CD4-positive, CD25-positive, alpha-beta regulatory T cell (primary cell): Measurements from ENCODE around the gene NAMPT. TPM values are rescaled to one million over a fixed set of nuclear protein-coding genes. Genes with fewer than 3 reads are reported as not detected.
"Not testable (repeated sequence)": the region's sequence is repeated elsewhere in the genome, so short reads cannot be mapped to it uniquely, and the experiment has no call there.

Experiments used
- ATAC-seq, 2 donors: fragments of 150-1000 bp; cut with Tn5 transposase; one replicate each; pipeline ENCODE4 v1.10.0; 2021; ENCODE audit warnings: low read depth in 2 of 2, moderate number of reproducible peaks in 2 of 2, moderate library complexity in 1 of 2
- DNase-seq, 3 donors: peaks; one replicate each; pipeline versions ENCODE4 v3.0.0 to v3.0.0-alpha.2; 2012 to 2022; ENCODE audit warnings: mixed read lengths in 1 of 3
- H3K27ac ChIP-seq: one replicate; pipeline ENCODE4 v1.7.0; 2013; ENCODE audit warnings: mild to moderate bottlenecking, low read length; ENCODE audit not compliant: insufficient read depth, poor library complexity, severe bottlenecking
- H3K27me3 ChIP-seq: one replicate; pipeline ENCODE4 v1.7.0; 2013; ENCODE audit warnings: low read length; ENCODE audit not compliant: control insufficient read depth, insufficient read depth
- H3K36me3 ChIP-seq: one replicate; pipeline ENCODE4 v1.7.0; 2013; ENCODE audit warnings: mild to moderate bottlenecking, low read length, moderate library complexity; ENCODE audit not compliant: control insufficient read depth, insufficient read depth
- H3K4me1 ChIP-seq: 2 replicates; pipeline ENCODE4 v1.7.0; 2013; ENCODE audit warnings: mild to moderate bottlenecking, low read length; ENCODE audit not compliant: insufficient read depth, control insufficient read depth, poor library complexity, severe bottlenecking
- H3K4me3 ChIP-seq: one replicate; pipeline ENCODE4 v1.7.0; 2013; ENCODE audit warnings: low read depth, mild to moderate bottlenecking, low read length, moderate library complexity
- H3K9me3 ChIP-seq, 2 experiments: 1 replicate in 1 of 2; 2 replicates in 1 of 2; pipeline ENCODE4 v1.7.0; 2013; ENCODE audit warnings: low read length in 2 of 2, mild to moderate bottlenecking in 1 of 2, moderate library complexity in 1 of 2; ENCODE audit not compliant: control insufficient read depth in 2 of 2
- H3K27ac Mint-ChIP-seq, 3 donors: one replicate each; pipeline ENCODE4 v1.8.0; 2020 to 2022; ENCODE audit warnings: mild to moderate bottlenecking in 3 of 3, mixed read lengths in 3 of 3, moderate library complexity in 2 of 3
- H3K27me3 Mint-ChIP-seq: one replicate; pipeline ENCODE4 v1.8.0; 2022; ENCODE audit warnings: mild to moderate bottlenecking, mixed read lengths
- H3K36me3 Mint-ChIP-seq: one replicate; pipeline ENCODE4 v1.8.0; 2020; ENCODE audit warnings: mixed read lengths
- H3K4me1 Mint-ChIP-seq, 4 donors: one replicate each; pipeline ENCODE4 v1.8.0; 2020 to 2022; ENCODE audit warnings: mixed read lengths in 4 of 4, mild to moderate bottlenecking in 1 of 4
- H3K4me3 Mint-ChIP-seq, 4 donors: one replicate each; pipeline ENCODE4 v1.8.0; 2020 to 2022; ENCODE audit warnings: mild to moderate bottlenecking in 4 of 4, mixed read lengths in 4 of 4, moderate library complexity in 3 of 4
- H3K9me3 Mint-ChIP-seq, 7 donors: one replicate each; pipeline ENCODE4 v1.8.0; 2020 to 2022; ENCODE audit warnings: mixed read lengths in 7 of 7, mild to moderate bottlenecking in 3 of 7, moderate library complexity in 2 of 7
- polyA plus RNA-seq, 4 donors: library from polyadenylated mRNA; unstranded; fragments of 300-500 nt; fragmentation: Illumina TruSeq; gene quantifications; one replicate each; pipeline ENCODE4 v1.2.3, GENCODE V29; 2021
- total RNA-seq: library from RNA; stranded (reverse); gene quantifications from one replicate; pipeline ENCODE4 v1.2.3, GENCODE V29; 2022

NAMPT gene
- total and polyA plus RNA-seq, 5 donors from 2014 or later: 23.4 to 453 (median 25.8) TPM

DNA sequence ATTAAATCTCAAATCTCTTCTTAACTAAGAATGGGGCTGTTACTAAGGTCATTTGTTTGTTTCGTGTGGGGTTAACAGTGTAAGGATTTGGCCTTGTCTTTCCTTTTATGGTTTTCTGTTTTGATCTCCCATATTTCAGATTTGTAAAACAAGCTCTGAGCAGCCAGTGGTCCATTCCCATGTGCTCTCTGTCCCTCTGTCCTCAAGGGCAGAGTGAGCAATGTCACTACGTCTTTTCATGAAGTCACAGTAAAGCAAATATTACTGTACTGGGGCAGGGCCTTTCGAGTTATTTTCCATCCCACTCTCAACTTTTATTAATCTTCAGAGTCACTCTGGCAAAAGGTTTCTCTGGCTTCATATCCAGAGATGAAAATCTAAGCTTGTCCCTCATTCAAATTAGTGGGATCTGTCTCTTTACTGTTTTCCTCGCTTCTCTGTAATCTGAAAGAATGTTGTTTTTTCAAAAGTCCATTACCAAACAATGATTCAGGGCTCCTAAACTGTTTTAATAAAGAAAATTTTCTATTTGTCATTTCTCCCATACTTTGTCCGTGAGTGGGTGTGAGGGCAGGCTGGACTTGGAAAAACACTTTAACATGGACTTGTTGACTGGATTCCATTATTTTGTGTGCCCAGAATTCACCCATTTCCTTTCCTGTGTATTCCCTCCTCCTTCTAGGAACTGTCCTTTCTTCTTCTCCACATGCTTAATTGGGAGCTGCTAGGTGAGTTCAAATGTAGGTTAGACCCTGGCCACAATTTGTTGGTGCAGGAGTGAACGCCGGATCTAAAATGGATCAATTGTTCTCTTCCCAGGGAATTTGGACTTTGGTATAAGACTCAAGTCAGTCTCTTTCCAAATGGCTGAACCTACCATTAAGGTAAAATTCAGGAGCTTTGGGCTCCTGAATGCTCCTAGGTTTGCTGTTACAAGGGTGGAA, 42.1 kb upstream of the NAMPT start:
- no peaks in the 10 kb centered on the region for H3K27me3 ChIP-seq
- Mint-ChIP-seq H3K27ac (no peak overlapping the region), H3K4me1 (peaks cover 0 to 2% (median 0%) of the 10 kb centered on the region in 4 donors), H3K36me3 (no peaks in the 10 kb centered on the region), H3K9me3 (peaks cover 0 to 4% (median 0%) of the 10 kb centered on the region in 7 donors), H3K4me3 (no peak overlapping the region), H3K27me3 (peaks cover 3% of the 10 kb centered on the region)
- ATAC-seq (no peak), DNase-seq (no peak)
- no peaks in the 10 kb centered on the region for H3K9me3 ChIP-seq
- H3K4me3 ChIP-seq: no peak overlapping the region
- H3K36me3 ChIP-seq: no peaks in the 10 kb centered on the region
- no peak overlapping the region for H3K27ac ChIP-seq
- H3K4me1 ChIP-seq: no peaks in the 10 kb centered on the region

DNA sequence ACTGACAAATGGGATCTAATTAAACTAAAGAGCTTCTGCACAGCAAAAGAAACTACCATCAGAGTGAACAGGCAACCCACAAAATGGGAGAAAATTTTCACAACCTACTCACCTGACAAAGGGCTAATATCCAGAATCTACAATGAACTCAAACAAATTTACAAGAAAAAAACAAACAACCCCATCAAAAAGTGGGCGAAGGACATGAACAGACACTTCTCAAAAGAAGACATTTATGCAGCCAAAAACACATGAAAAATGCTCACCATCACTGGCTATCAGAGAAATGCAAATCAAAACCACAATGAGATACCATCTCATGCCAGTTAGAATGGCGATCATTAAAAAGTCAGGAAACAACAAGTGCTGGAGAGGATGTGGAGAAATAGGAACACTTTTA, 39.7 kb upstream of the NAMPT start:
- DNase-seq, H3K4me3 Mint-ChIP-seq, H3K27ac ChIP-seq, H3K9me3 Mint-ChIP-seq, H3K36me3 ChIP-seq, H3K27ac Mint-ChIP-seq, H3K9me3 ChIP-seq, H3K27me3 Mint-ChIP-seq, ATAC-seq, H3K4me3 ChIP-seq, H3K4me1 ChIP-seq, H3K4me1 Mint-ChIP-seq, H3K36me3 Mint-ChIP-seq, H3K27me3 ChIP-seq: not testable (repeated sequence)

- not testable (repeated sequence) for H3K9me3 Mint-ChIP-seq, H3K36me3 ChIP-seq, H3K27ac ChIP-seq, H3K4me3 ChIP-seq, ATAC-seq, H3K27me3 ChIP-seq, H3K4me1 ChIP-seq, H3K9me3 ChIP-seq, H3K4me3 Mint-ChIP-seq, DNase-seq, H3K27ac Mint-ChIP-seq, H3K4me1 Mint-ChIP-seq, H3K36me3 Mint-ChIP-seq
- peaks cover 26% of the 10 kb centered on the region for H3K27me3 Mint-ChIP-seq
Observed at GRCh38 chr7:106320254-106320770, 35.5 kb upstream of the NAMPT start.

GRCh38 chr7:106318482-106318881, 33.7 kb upstream of the NAMPT start:
- ATAC-seq: no peak
- Histone ChIP-seq H3K4me3 (no peak overlapping the region), H3K9me3 (no peaks in the 10 kb centered on the region), H3K27me3 (peaks cover 11% of the 10 kb centered on the region), H3K4me1 (no peaks in the 10 kb centered on the region), H3K27ac (no peak overlapping the region), H3K36me3 (no peaks in the 10 kb centered on the region)
- no peak overlapping the region for H3K4me3 Mint-ChIP-seq
- no peak overlapping the region for H3K27ac Mint-ChIP-seq
- no peak for DNase-seq
- no peaks in the 10 kb centered on the region for H3K36me3 Mint-ChIP-seq
- peaks cover 26% of the 10 kb centered on the region for H3K27me3 Mint-ChIP-seq
- H3K4me1 Mint-ChIP-seq: peaks cover 0 to 5% (median under 1%) of the 10 kb centered on the region in 4 donors
- H3K9me3 Mint-ChIP-seq: peaks cover 0 to 11% (median 2%) of the 10 kb centered on the region in 7 donors

GRCh38 chr7:106317971-106318370, 33.2 kb upstream of the NAMPT start:
- Histone ChIP-seq H3K36me3 (no peaks in the 10 kb centered on the region), H3K27me3 (peaks cover 11% of the 10 kb centered on the region), H3K9me3 (no peaks in the 10 kb centered on the region), H3K4me3 (no peak overlapping the region), H3K4me1 (no peaks in the 10 kb centered on the region), H3K27ac (no peak overlapping the region)
- H3K4me3 Mint-ChIP-seq: no peak overlapping the region
- H3K36me3 Mint-ChIP-seq: no peaks in the 10 kb centered on the region
- no peak for DNase-seq
- H3K9me3 Mint-ChIP-seq: peaks cover 0 to 11% (median 2%) of the 10 kb centered on the region in 7 donors
- no peak for ATAC-seq
- peak overlapping the region in 1 of 3 donors; percentile 67 for H3K27ac Mint-ChIP-seq
- peaks cover 0 to 8% (median under 1%) of the 10 kb centered on the region in 4 donors for H3K4me1 Mint-ChIP-seq
- H3K27me3 Mint-ChIP-seq: peaks cover 26% of the 10 kb centered on the region

DNA sequence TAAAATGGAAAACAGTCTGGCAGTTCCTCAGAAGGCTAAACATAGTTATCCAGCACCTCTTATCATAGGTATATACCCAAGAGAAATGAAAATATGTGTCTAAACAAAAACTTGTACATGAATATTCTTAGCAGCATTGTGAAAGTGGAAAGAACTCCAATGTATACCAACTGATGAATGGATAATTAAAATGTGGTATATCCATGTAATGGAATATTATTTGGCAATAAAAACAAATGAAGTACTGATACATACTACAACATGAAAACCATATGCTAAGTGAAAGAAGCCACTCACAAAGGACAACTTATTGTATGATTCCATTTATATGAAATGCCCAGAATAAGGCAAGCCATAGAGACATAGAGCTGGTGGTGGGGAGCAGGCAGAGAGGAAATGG, 32.2 kb upstream of the NAMPT start:
- H3K9me3 ChIP-seq: no peaks in the 10 kb centered on the region
- H3K27ac ChIP-seq: no peak overlapping the region
- peaks cover 11% of the 10 kb centered on the region for H3K27me3 ChIP-seq
- H3K36me3 ChIP-seq: no peaks in the 10 kb centered on the region
- Mint-ChIP-seq H3K27ac (no peak overlapping the region), H3K4me3 (no peak overlapping the region), H3K36me3 (no peaks in the 10 kb centered on the region), H3K4me1 (peaks cover 0 to 8% (median under 1%) of the 10 kb centered on the region in 4 donors), H3K27me3 (peaks cover 24% of the 10 kb centered on the region), H3K9me3 (peaks cover 0 to 11% (median 2%) of the 10 kb centered on the region in 7 donors)
- no peaks in the 10 kb centered on the region for H3K4me1 ChIP-seq
- no peak for DNase-seq
- ATAC-seq: no peak
- H3K4me3 ChIP-seq: no peak overlapping the region

DNA sequence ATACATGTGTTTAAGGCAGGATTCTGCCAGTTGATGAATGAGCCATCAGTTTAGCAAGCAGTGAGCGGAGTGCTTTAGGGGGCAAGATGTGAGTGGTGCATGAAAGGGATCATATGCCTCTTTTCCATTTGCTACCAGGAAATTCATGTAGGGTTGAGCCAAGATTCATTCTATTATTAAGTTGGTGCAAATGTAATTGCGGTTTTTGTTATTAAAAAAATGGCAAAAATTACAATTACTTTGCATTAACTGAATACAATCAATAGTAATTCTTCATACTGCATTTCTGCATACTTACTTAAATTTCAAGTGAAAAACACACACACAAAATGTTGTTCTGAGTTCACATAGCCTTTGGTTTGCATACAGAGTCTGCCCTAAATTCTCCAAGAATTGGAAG, 30.1 kb upstream of the NAMPT start:
- no peak overlapping the region for H3K4me3 Mint-ChIP-seq
- ATAC-seq: no peak

More for the DNA sequence above, 30.1 kb upstream of the NAMPT start:
- no peaks in the 10 kb centered on the region for H3K36me3 Mint-ChIP-seq
- H3K4me1 ChIP-seq: no peaks in the 10 kb centered on the region
- H3K27ac ChIP-seq: no peak overlapping the region
- H3K27ac Mint-ChIP-seq: no peak overlapping the region
- H3K9me3 Mint-ChIP-seq: peaks cover 0 to 10% (median 2%) of the 10 kb centered on the region in 7 donors
- H3K36me3 ChIP-seq: no peaks in the 10 kb centered on the region
- no peak for DNase-seq
- H3K4me3 ChIP-seq: no peak overlapping the region
- no peaks in the 10 kb centered on the region for H3K9me3 ChIP-seq
- peaks cover 0 to 8% (median under 1%) of the 10 kb centered on the region in 4 donors for H3K4me1 Mint-ChIP-seq
- peaks cover 11% of the 10 kb centered on the region for H3K27me3 ChIP-seq
- H3K27me3 Mint-ChIP-seq: peaks cover 21% of the 10 kb centered on the region
